ENCODE measurements around the gene NRK. TPM values are rescaled to one million over a fixed set of nuclear protein-coding genes. Genes with fewer than 3 reads are reported as not detected.

Gene NRK
- total and polyA plus RNA-seq, 2 of the 4 experiments (the other 2 are of a cell fraction) = 0.92 to 2.7 TPM

DNA sequence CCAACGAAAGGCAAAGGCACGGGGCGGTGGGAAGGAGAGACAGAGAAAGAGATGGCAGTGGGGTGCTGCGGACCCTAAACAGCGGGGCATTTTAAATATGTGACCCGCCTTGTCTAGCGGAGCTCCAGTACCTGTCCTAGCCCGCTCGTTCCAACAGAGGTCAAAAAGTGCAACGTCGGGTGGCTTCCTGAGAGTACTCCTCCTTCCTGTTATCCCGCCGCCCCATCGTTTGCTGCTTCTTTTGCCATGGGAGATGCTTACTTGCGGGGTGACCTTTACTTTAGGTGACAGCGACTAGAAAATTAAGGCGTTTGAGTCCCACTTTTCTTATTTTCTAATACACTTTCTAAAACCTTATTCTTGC is 735 bp downstream of the NRK start:
- H2BK120ac ChIP-seq (ENCODE audit: low read depth, low read length) = no peak overlapping the region
- ChIA-PET CTCF (no interaction called here), POLR2A (ENCODE audit: unreplicated experiment) (no interaction called here)
- H2AK5ac ChIP-seq (ENCODE audit: low read depth, low read length) = no peak overlapping the region
- H4K5ac ChIP-seq (ENCODE audit: low read depth, low read length) = no peak overlapping the region
- no peak overlapping the region for H4K8ac ChIP-seq (ENCODE audit: low read depth in 2 of 2, low read length in 2 of 2)
- no peak overlapping the region for H3K4ac ChIP-seq (ENCODE audit: low read depth, low read length)
- ATAC-seq (ENCODE audit: low read depth) = no peak
- H3K4me1 ChIP-seq (ENCODE audit: control insufficient read depth, insufficient read depth, low read length) = no peaks in the 10 kb centered on the region
- H4K20me1 ChIP-seq (ENCODE audit: insufficient read depth, low read length) = no peaks in the 10 kb centered on the region
- H3K79me1 ChIP-seq (ENCODE audit: low read depth in 1 of 2, low read length in 2 of 2) = no peaks in the 10 kb centered on the region
- no peak overlapping the region for H2BK5ac ChIP-seq (ENCODE audit: low read depth, low read length, poor library complexity, severe bottlenecking)
- no peak overlapping the region for H3K4me2 ChIP-seq (ENCODE audit: low read depth, low read length)
- H3K9me3 ChIP-seq (ENCODE audit: control insufficient read depth, insufficient read depth, low read length) = no peaks in the 10 kb centered on the region; the same call in 1 of the 2 replicates
- H4K91ac ChIP-seq (ENCODE audit: insufficient read depth, low read depth, low read length) = no peak overlapping the region
- intact Hi-C loops (cut with micrococcal nuclease) = no loop called here
- H3K27ac ChIP-seq (ENCODE audit: insufficient read depth, low read length) = no peak overlapping the region
- no peak overlapping the region for H3K4me3 ChIP-seq (ENCODE audit: insufficient read depth, low read depth, low read length)
- H2BK20ac ChIP-seq (ENCODE audit: low read depth, low read length) = no peak overlapping the region
- no peak overlapping the region for H3K18ac ChIP-seq (ENCODE audit: low read depth, low read length)
- TF ChIP-seq RFX5 (IDR thresholded peaks at IDR 0.05; ENCODE audit: low read depth, low read length) = no peak
- no peak for TF ChIP-seq MXI1 (IDR thresholded peaks at IDR 0.05; ENCODE audit: borderline replicate concordance, low read depth, low read length)
- TF ChIP-seq, protein P1, sequence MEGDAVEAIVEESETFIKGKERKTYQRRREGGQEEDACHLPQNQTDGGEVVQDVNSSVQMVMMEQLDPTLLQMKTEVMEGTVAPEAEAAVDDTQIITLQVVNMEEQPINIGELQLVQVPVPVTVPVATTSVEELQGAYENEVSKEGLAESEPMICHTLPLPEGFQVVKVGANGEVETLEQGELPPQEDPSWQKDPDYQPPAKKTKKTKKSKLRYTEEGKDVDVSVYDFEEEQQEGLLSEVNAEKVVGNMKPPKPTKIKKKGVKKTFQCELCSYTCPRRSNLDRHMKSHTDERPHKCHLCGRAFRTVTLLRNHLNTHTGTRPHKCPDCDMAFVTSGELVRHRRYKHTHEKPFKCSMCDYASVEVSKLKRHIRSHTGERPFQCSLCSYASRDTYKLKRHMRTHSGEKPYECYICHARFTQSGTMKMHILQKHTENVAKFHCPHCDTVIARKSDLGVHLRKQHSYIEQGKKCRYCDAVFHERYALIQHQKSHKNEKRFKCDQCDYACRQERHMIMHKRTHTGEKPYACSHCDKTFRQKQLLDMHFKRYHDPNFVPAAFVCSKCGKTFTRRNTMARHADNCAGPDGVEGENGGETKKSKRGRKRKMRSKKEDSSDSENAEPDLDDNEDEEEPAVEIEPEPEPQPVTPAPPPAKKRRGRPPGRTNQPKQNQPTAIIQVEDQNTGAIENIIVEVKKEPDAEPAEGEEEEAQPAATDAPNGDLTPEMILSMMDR (conservative IDR thresholded peaks at IDR 0.05; ENCODE audit: low read depth, low read length) = no peak
- no peak for TF ChIP-seq CEBPB (IDR thresholded peaks at IDR 0.05; ENCODE audit: low read depth, low read length)
- TF ChIP-seq POLR2A (IDR thresholded peaks at IDR 0.05; ENCODE audit: low read depth, low read length) = no peak
- no peak for TF ChIP-seq RCOR1 (IDR thresholded peaks at IDR 0.05; ENCODE audit: insufficient replicate concordance, low read length)
- TF ChIP-seq SMC3 (IDR thresholded peaks at IDR 0.05; ENCODE audit: low read depth, low read length) = no peak
- no peak for TF ChIP-seq MAFK (IDR thresholded peaks at IDR 0.05; ENCODE audit: low read depth, low read length)
- TF ChIP-seq RAD21 (IDR thresholded peaks at IDR 0.05; ENCODE audit: low read length) = no peak
- TF ChIP-seq, protein P2, sequence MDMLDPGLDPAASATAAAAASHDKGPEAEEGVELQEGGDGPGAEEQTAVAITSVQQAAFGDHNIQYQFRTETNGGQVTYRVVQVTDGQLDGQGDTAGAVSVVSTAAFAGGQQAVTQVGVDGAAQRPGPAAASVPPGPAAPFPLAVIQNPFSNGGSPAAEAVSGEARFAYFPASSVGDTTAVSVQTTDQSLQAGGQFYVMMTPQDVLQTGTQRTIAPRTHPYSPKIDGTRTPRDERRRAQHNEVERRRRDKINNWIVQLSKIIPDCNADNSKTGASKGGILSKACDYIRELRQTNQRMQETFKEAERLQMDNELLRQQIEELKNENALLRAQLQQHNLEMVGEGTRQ (IDR thresholded peaks at IDR 0.05; ENCODE audit: low read depth, low read length) = no peak
- TF ChIP-seq NFE2L2 (IDR thresholded peaks at IDR 0.05; ENCODE audit: low read depth, low read length) = no peak
- TF ChIP-seq, protein P3, sequence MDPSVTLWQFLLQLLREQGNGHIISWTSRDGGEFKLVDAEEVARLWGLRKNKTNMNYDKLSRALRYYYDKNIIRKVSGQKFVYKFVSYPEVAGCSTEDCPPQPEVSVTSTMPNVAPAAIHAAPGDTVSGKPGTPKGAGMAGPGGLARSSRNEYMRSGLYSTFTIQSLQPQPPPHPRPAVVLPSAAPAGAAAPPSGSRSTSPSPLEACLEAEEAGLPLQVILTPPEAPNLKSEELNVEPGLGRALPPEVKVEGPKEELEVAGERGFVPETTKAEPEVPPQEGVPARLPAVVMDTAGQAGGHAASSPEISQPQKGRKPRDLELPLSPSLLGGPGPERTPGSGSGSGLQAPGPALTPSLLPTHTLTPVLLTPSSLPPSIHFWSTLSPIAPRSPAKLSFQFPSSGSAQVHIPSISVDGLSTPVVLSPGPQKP (IDR thresholded peaks at IDR 0.05; ENCODE audit: borderline replicate concordance, low read depth, low read length) = no peak
- no peak for TF ChIP-seq CHD1 (IDR thresholded peaks at IDR 0.05; ENCODE audit: low read depth, low read length)
- no peak for TF ChIP-seq MAZ (IDR thresholded peaks at IDR 0.05; ENCODE audit: borderline replicate concordance, low read depth, low read length)
- TF ChIP-seq FOS (IDR thresholded peaks at IDR 0.05; ENCODE audit: low read depth, low read length) = no peak
- no peak for TF ChIP-seq BHLHE40 (IDR thresholded peaks at IDR 0.05; ENCODE audit: low read depth, low read length)
- no TSS peak for BruUV-seq (replicated peaks)
- H3K27me3 ChIP-seq (ENCODE audit: control insufficient read depth, insufficient read depth, low read length) = peaks cover 5% of the 10 kb centered on the region
- H3K9ac ChIP-seq (ENCODE audit: low read depth, low read length) = no peak overlapping the region
- dilution Hi-C loops (cut with HindIII; ENCODE audit: low sequenced_read_pairs, unreplicated experiment) = no loop called here
- 41% methylated on average over 8 of the region's 17 CpGs; no CpG with 5 or more reads in 1 of the 2 experiments for WGBS, 2 experiments (ENCODE audit: extremely low coverage in 2 of 2, insufficient read length in 1 of 2)
- H3K14ac ChIP-seq (replicated peaks; ENCODE audit: low read depth, low read length) = no peak overlapping the region
- no peaks in the 10 kb centered on the region for H3K36me3 ChIP-seq (ENCODE audit: control insufficient read depth, insufficient read depth, low read length)
- DNase-seq = no peak
- H2AFZ ChIP-seq (replicated peaks; ENCODE audit: low read length, poor library complexity) = peak overlapping the region; percentile 74
- H3K56ac ChIP-seq (ENCODE audit: extremely low read depth, insufficient read depth, low read length) = no peak overlapping the region
- H3K23ac ChIP-seq (ENCODE audit: low read depth, low read length) = no peak overlapping the region
- H3K9me1 ChIP-seq (ENCODE audit: insufficient read depth, low read length) = no peaks in the 10 kb centered on the region
- H2AK9ac ChIP-seq (replicated peaks; ENCODE audit: low read depth, low read length, poor library complexity) = peak overlapping the region; percentile 28
- no peak overlapping the region for H2BK15ac ChIP-seq (ENCODE audit: low read depth, low read length)
- in situ Hi-C loops (cut with MboI; ENCODE audit: low sequenced_read_pairs) = no loop called here
